Loucy (cell line): Measurements from ENCODE around the gene CAMKMT.

Experiments
- H2AFZ ChIP-seq: fragments of 200-600 bp; sonication (generic); 2 replicates; pipeline ENCODE4 v1.6.0; 2016; ENCODE audit warnings: antibody characterized with exemption, mild to moderate bottlenecking, low read length, moderate library complexity
- H3F3A ChIP-seq: fragments of 200-600 bp; 2 replicates; pipeline ENCODE4 v1.6.0; 2016; ENCODE audit warnings: antibody characterized with exemption, low read depth, mild to moderate bottlenecking
- H3K27me3 ChIP-seq: fragments of 200-600 bp; sonication (generic); 2 replicates; pipeline ENCODE4 v1.6.1; 2014; ENCODE audit warnings: low read length, mild to moderate bottlenecking; ENCODE audit not compliant: insufficient read depth, poor library complexity, severe bottlenecking
- H3K36me3 ChIP-seq: fragments of 200-600 bp; sonication (generic); 2 replicates; pipeline ENCODE4 v1.6.1; 2016; ENCODE audit warnings: low read length; ENCODE audit not compliant: insufficient read depth
- H3K4me1 ChIP-seq: fragments of 200-600 bp; sonication (generic); 2 replicates; pipeline ENCODE4 v1.5.1; 2014; ENCODE audit warnings: low read length, mild to moderate bottlenecking; ENCODE audit not compliant: insufficient read depth, poor library complexity, severe bottlenecking
- H3K4me2 ChIP-seq: fragments of 200-600 bp; sonication (generic); 2 replicates; pipeline ENCODE4 v1.6.0; 2014; ENCODE audit warnings: antibody characterized with exemption, low read length, low read depth, mild to moderate bottlenecking; ENCODE audit not compliant: poor library complexity, severe bottlenecking
- H3K4me3 ChIP-seq: fragments of 200-600 bp; sonication (generic); 2 replicates; pipeline ENCODE4 v1.5.1; 2014; ENCODE audit warnings: low read length, mild to moderate bottlenecking, mixed read lengths; ENCODE audit not compliant: poor library complexity, severe bottlenecking
- H3K79me2 ChIP-seq: fragments of 200-600 bp; sonication (generic); 2 replicates; pipeline ENCODE4 v1.6.1; 2014; ENCODE audit warnings: low read length; ENCODE audit not compliant: insufficient read depth
- H3K9ac ChIP-seq: fragments of 200-600 bp; sonication (generic); 2 replicates; pipeline ENCODE4 v1.6.0; 2014; ENCODE audit warnings: mild to moderate bottlenecking, low read depth, low read length, moderate library complexity; ENCODE audit not compliant: poor library complexity, severe bottlenecking
- H3K9me2 ChIP-seq: fragments of 200-600 bp; sonication (generic); replicated peaks from 2 replicates; pipeline ENCODE4 v1.6.1; 2016; ENCODE audit warnings: low read depth, low read length, mixed read lengths
- H3K9me3 ChIP-seq: fragments of 200-600 bp; sonication (generic); 2 replicates; pipeline ENCODE4 v1.6.1; 2014; ENCODE audit warnings: mild to moderate bottlenecking, antibody characterized with exemption, low read length, low read depth; ENCODE audit not compliant: insufficient read depth
- H4K20me1 ChIP-seq: fragments of 200-600 bp; sonication (generic); 2 replicates; pipeline ENCODE4 v1.6.0; 2014; ENCODE audit warnings: antibody characterized with exemption, low read length, mild to moderate bottlenecking; ENCODE audit not compliant: insufficient read depth, poor library complexity, severe bottlenecking
- CTCF ChIP-seq: fragments of 200-600 bp; sonication (generic); conservative IDR thresholded peaks from 2 replicates; pipeline ENCODE4 v1.5.1; 2014; ENCODE audit warnings: mild to moderate bottlenecking, antibody characterized with exemption, low read length
- EZH2phosphoT487 ChIP-seq: fragments of 200-600 bp; IDR thresholded peaks from 2 replicates; pipeline ENCODE4 v1.6.1; 2018; ENCODE audit warnings: antibody characterized with exemption, mild to moderate bottlenecking, moderate library complexity, borderline replicate concordance

CAMKMT gene

GRCh38 chr2:44487052-44487451, 125.3 kb downstream of the CAMKMT start:
- no peaks in the 10 kb centered on the region for H3K27me3 ChIP-seq
- no peaks in the 10 kb centered on the region for H3K79me2 ChIP-seq
- no peaks in the 10 kb centered on the region for H3K4me1 ChIP-seq
- H3K9me3 ChIP-seq, result no peaks in the 10 kb centered on the region
- no peak overlapping the region for H2AFZ ChIP-seq
- no peaks in the 10 kb centered on the region for H3K9me2 ChIP-seq
- H3K9ac ChIP-seq, result no peak overlapping the region
- TF ChIP-seq EZH2phosphoT487 (no peak), CTCF (no peak)
- H3F3A ChIP-seq, result no peaks in the 10 kb centered on the region
- H4K20me1 ChIP-seq, result no peaks in the 10 kb centered on the region
- H3K4me3 ChIP-seq, result no peak overlapping the region
- H3K4me2 ChIP-seq, result no peak overlapping the region
- H3K36me3 ChIP-seq, result no peaks in the 10 kb centered on the region

- Histone ChIP-seq H3K9me2 (no peaks in the 10 kb centered on the region), H3K27me3 (no peaks in the 10 kb centered on the region), H3K4me1 (no peaks in the 10 kb centered on the region), H3K4me3 (no peak overlapping the region), H3F3A (no peaks in the 10 kb centered on the region), H3K36me3 (no peaks in the 10 kb centered on the region), H2AFZ (no peak overlapping the region), H4K20me1 (no peaks in the 10 kb centered on the region), H3K9ac (no peak overlapping the region), H3K79me2 (no peaks in the 10 kb centered on the region), H3K4me2 (no peak overlapping the region), H3K9me3 (no peaks in the 10 kb centered on the region)
- TF ChIP-seq CTCF, result no peak
- no peak for TF ChIP-seq EZH2phosphoT487
These were observed 129.0 kb downstream of the CAMKMT start for GRCh38 chr2:44490726-44491125.

- Histone ChIP-seq H3K9ac (no peak overlapping the region), H3K36me3 (no peaks in the 10 kb centered on the region), H3K27me3 (no peaks in the 10 kb centered on the region), H2AFZ (no peak overlapping the region), H3F3A (no peaks in the 10 kb centered on the region), H3K4me1 (no peaks in the 10 kb centered on the region), H4K20me1 (no peaks in the 10 kb centered on the region), H3K79me2 (no peaks in the 10 kb centered on the region), H3K4me3 (no peak overlapping the region), H3K9me2 (no peaks in the 10 kb centered on the region), H3K4me2 (no peak overlapping the region), H3K9me3 (no peaks in the 10 kb centered on the region)
- TF ChIP-seq CTCF, result no peak
- TF ChIP-seq EZH2phosphoT487, result no peak
These were observed 132.3 kb downstream of the CAMKMT start for GRCh38 chr2:44494006-44494405.
